Liver (tissue), 9 donors: Measurements from ENCODE around the gene ABHD13. TPM values are rescaled to one million over a fixed set of nuclear protein-coding genes. Genes with fewer than 3 reads are reported as not detected.
"Not testable (repeated sequence)": the region's sequence is repeated elsewhere in the genome, so short reads cannot be mapped to it uniquely, and the experiment has no call there.

Experiments used
- DNase-seq: peaks from one replicate; pipeline ENCODE4 v3.0.0-alpha.2; 2017; ENCODE audit warnings: low spot score
- H3K27ac ChIP-seq, 2 donors: one replicate each; pipeline ENCODE4 v1.7.0; 2013; ENCODE audit warnings: inconsistent platforms in 2 of 2, low read length in 2 of 2, control low read depth in 1 of 2, low read depth in 1 of 2, mild to moderate bottlenecking in 1 of 2
- H3K27me3 ChIP-seq, 4 donors: one replicate each; pipeline versions ENCODE4 v1.6.1 to v1.7.0; 2013; ENCODE audit warnings: low read length in 3 of 4, inconsistent platforms in 1 of 4, mild to moderate bottlenecking in 1 of 4, moderate library complexity in 1 of 4; ENCODE audit not compliant: control insufficient read depth in 4 of 4, insufficient read depth in 4 of 4
- H3K36me3 ChIP-seq, 4 donors: one replicate each; pipeline versions ENCODE4 v1.6.1 to v1.7.0; 2013; ENCODE audit warnings: low read length in 3 of 4, mild to moderate bottlenecking in 3 of 4, low read depth in 1 of 4, moderate library complexity in 1 of 4; ENCODE audit not compliant: control insufficient read depth in 4 of 4, insufficient read depth in 3 of 4
- H3K4me1 ChIP-seq, 4 donors: one replicate each; pipeline versions ENCODE4 v1.6.1 to v1.7.0; 2013; ENCODE audit warnings: low read length in 3 of 4, mild to moderate bottlenecking in 3 of 4, moderate library complexity in 1 of 4; ENCODE audit not compliant: control insufficient read depth in 4 of 4, insufficient read depth in 4 of 4
- H3K4me3 ChIP-seq, 3 donors: one replicate each; pipeline versions ENCODE4 v1.6.1 to v1.7.0; 2013; ENCODE audit warnings: low read length in 3 of 3, control low read depth in 1 of 3, low read depth in 1 of 3, mild to moderate bottlenecking in 1 of 3
- H3K9ac ChIP-seq, 2 donors: one replicate each; pipeline ENCODE4 v1.7.0; 2013; ENCODE audit warnings: low read length in 2 of 2, mild to moderate bottlenecking in 2 of 2, moderate library complexity in 2 of 2, control low read depth in 1 of 2, low read depth in 1 of 2
- H3K9me3 ChIP-seq, 4 donors: one replicate each; pipeline versions ENCODE4 v1.6.1 to v1.7.0; 2013; ENCODE audit warnings: low read length in 3 of 4; ENCODE audit not compliant: control insufficient read depth in 4 of 4
- ATF3 ChIP-seq: IDR thresholded peaks from 2 replicates; pipeline ENCODE4 v1.6.1; 2016; ENCODE audit warnings: antibody characterized with exemption
- CTCF ChIP-seq: fragments of 150-350 bp; IDR thresholded peaks from 2 replicates; pipeline ENCODE4 v1.5.1; 2017; ENCODE audit warnings: improper control_type of control experiment, low read depth, low read length; ENCODE audit not compliant: missing input control
- EGR1 ChIP-seq, 2 donors: IDR thresholded peaks; 2 replicates each; pipeline ENCODE4 v1.6.1; 2016 to 2018; ENCODE audit warnings: antibody characterized with exemption in 2 of 2, low read depth in 2 of 2
- FOXA1 ChIP-seq: IDR thresholded peaks from 2 replicates; pipeline ENCODE4 v1.6.1; 2016; ENCODE audit warnings: antibody characterized with exemption
- FOXA2 ChIP-seq: IDR thresholded peaks from 2 replicates; pipeline ENCODE4 v1.6.1; 2016; ENCODE audit warnings: antibody characterized with exemption
- JUND ChIP-seq, 2 donors: IDR thresholded peaks; 2 replicates each; pipeline ENCODE4 v1.6.1; 2016; ENCODE audit warnings: antibody characterized with exemption in 2 of 2
- RXRA ChIP-seq, 2 donors: IDR thresholded peaks; 2 replicates each; pipeline ENCODE4 v1.6.1; 2017 to 2018; ENCODE audit warnings: antibody characterized with exemption in 2 of 2, mild to moderate bottlenecking in 1 of 2
- SP1 ChIP-seq: IDR thresholded peaks from 2 replicates; pipeline ENCODE4 v1.6.1; 2018; ENCODE audit warnings: antibody characterized with exemption, mild to moderate bottlenecking
- YY1 ChIP-seq: IDR thresholded peaks from 2 replicates; pipeline ENCODE4 v1.6.1; 2016; ENCODE audit warnings: antibody characterized with exemption, mild to moderate bottlenecking
- WGBS: extraction: QIAGEN DNeasy Blood & Tissue Kit; methylation state at CpG from one replicate; pipeline ENCODE4 v1.1.7; 2013; 5-methylcytosine and 5-hydroxymethylcytosine counted together
- polyA plus RNA-seq, 2 donors: library from polyadenylated mRNA; stranded (reverse) in 1 of 2; unstranded in 1 of 2; fragments of 200-250 nt in 1 of 2; fragments of >200 nt in 1 of 2; fragmentation: Nextera tagmentation in 1 of 2; extraction: Ambion mirVana in 1 of 2; gene quantifications; one replicate each; pipeline versions ENCODE4 v1.2.1 to v1.2.3, GENCODE V29; 2013 to 2015
- total RNA-seq, 2 donors: library from RNA; depleted of rRNA; stranded (reverse); fragments of >200 nt; gene quantifications; one replicate each; pipeline ENCODE4 v1.2.3, GENCODE V29; 2014
- TF ChIP-seq, protein P1 (sequence below): IDR thresholded peaks from 2 replicates; pipeline ENCODE4 v1.6.1; 2016; ENCODE audit warnings: antibody characterized with exemption
- donor health status: healthy.
- donor health status: healthy.
- donor health status: healthy.
- donor health status: healthy.
- donor health status: healthy.

Gene ABHD13
- total and polyA plus RNA-seq, 4 donors, result 3.6 to 10.3 (median 6.8) TPM

DNA sequence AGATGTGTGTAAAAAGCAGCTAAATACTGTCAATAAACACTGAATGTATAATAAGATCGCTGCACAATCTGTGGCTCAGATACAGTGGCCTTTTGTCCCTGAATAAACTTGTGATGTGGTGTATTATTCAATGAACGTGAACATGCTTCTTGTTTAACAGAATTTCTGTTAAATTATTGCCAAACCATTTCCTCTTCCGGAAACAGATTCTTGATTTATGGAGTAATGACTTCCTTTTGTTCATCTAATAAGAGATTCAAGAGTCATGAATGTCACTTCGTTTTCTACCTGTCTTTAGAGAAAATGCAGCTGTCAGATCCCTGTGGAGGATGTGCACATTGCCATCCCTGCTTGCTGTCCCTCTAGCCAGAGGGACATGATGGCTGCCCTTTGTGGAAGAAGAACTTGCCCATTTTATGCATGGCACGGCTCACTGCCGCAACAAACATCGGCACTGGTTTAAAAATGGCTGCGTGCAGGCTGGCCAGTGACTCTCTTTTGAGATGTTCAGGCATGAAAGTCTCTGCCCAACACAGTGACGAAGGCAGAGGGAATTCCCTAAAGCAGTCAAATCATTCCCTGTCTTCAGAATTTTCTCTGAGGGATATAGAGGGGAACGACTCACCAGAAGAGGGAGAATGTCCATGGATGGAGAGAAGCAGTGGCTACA, 48.3 kb downstream of the ABHD13 start:
- peaks cover 1 to 20% (median 15%) of the 10 kb centered on the region in 4 donors for H3K4me1 ChIP-seq
- H3K9ac ChIP-seq, result no peak overlapping the region
- H3K27ac ChIP-seq, result peak overlapping the region; percentile 3 to 6
- no peak for DNase-seq
- H3K36me3 ChIP-seq, result no peaks in the 10 kb centered on the region
- no peaks in the 10 kb centered on the region for H3K9me3 ChIP-seq
- H3K4me3 ChIP-seq, result no peak overlapping the region
- H3K27me3 ChIP-seq, result no peaks in the 10 kb centered on the region
- WGBS, result 78% methylated on average over 10 of the region's 10 CpGs
- no peak for TF ChIP-seq ATF3
- TF ChIP-seq YY1, result peak; percentile 22
- TF ChIP-seq, protein P1, sequence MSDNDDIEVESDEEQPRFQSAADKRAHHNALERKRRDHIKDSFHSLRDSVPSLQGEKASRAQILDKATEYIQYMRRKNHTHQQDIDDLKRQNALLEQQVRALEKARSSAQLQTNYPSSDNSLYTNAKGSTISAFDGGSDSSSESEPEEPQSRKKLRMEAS, result no peak

GRCh38 chr13:108267347-108267746, 49.2 kb downstream of the ABHD13 start:
- H3K36me3 ChIP-seq, result no peaks in the 10 kb centered on the region
- H3K27ac ChIP-seq, result no peak overlapping the region
- no peaks in the 10 kb centered on the region for H3K27me3 ChIP-seq
- no peaks in the 10 kb centered on the region for H3K9me3 ChIP-seq
- no peak overlapping the region for H3K9ac ChIP-seq
- TF ChIP-seq YY1, result no peak
- no peak for TF ChIP-seq FOXA2
- no peak for TF ChIP-seq SP1
- no peak for TF ChIP-seq FOXA1
- no peak for TF ChIP-seq CTCF
- DNase-seq, result no peak
- 87% methylated on average over 4 of the region's 4 CpGs for WGBS
- peaks cover 1 to 20% (median 15%) of the 10 kb centered on the region in 4 donors for H3K4me1 ChIP-seq
- no peak overlapping the region for H3K4me3 ChIP-seq

DNA sequence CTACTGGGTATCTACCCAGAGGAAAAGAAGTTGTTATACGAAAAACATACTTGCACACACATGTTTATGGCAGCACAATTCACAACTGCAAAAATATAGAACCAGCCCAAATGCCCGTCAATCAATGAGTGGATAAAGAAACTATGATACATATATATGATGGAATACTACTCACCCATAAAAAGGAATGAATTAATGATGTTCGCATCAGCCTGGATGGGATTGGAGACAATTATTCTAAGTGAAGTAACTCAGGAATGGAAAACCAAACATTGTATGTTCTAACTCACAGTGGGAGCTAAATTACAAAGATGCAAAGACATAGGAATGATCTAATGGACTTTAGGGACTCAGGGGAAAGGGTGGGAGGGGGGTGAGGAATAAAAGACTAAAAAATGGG, 49.7 kb downstream of the ABHD13 start:
- not testable (repeated sequence) for H3K27ac ChIP-seq, H3K9ac ChIP-seq
- 96% methylated on average over 3 of the region's 3 CpGs for WGBS

DNA sequence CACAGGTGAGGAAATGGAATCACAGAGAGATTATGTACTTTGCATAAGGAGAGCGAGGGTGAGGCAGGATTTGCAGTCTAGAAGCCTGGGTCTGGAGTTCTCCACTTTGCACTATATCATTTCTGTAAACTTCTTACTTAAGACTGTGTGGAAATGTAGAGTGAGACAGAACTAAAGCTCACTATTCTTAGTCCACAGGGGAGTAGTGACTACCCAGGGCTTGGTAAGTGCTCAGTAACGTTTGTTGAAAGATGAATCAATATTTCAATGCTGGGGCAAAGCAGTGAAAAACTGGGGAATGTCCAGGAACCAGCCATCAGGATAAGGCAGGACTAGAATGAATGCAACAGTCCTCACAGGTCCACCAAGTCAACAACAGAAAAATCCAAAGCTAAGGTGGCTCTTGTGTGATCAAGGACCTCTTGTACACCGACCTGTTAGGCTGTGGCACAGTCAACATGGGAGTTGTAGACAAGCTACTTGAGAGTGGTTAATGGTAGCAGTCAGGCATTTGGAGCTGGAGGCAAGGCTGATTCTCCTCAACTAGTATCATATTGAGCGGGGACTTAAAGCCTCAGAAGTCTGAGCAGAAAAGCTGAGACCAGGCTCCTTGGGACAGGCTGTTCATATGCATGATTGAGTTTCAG, 50.4 kb downstream of the ABHD13 start:
- TF ChIP-seq ATF3, result no peak
- no peak for TF ChIP-seq RXRA (IDR thresholded peaks at IDR 0.05)
- no peak for TF ChIP-seq JUND (IDR thresholded peaks at IDR 0.05)
- no peak for TF ChIP-seq EGR1 (IDR thresholded peaks at IDR 0.05; ENCODE audit: low read depth in 2 of 2)
- no peak for TF ChIP-seq YY1
- TF ChIP-seq, protein P1, result no peak
- no peak for TF ChIP-seq FOXA1
- H3K36me3 ChIP-seq, result no peaks in the 10 kb centered on the region
- H3K9ac ChIP-seq, result no peak overlapping the region
- H3K4me1 ChIP-seq, result peaks cover 1 to 20% (median 15%) of the 10 kb centered on the region in 4 donors
- H3K27me3 ChIP-seq, result no peaks in the 10 kb centered on the region
- DNase-seq, result no peak
- no peak overlapping the region for H3K4me3 ChIP-seq
- no peaks in the 10 kb centered on the region for H3K9me3 ChIP-seq
- 66% methylated on average over 4 of the region's 4 CpGs for WGBS
- no peak overlapping the region for H3K27ac ChIP-seq

More for the DNA sequence above, 49.7 kb downstream of the ABHD13 start:
- not testable (repeated sequence) for H3K27me3 ChIP-seq, DNase-seq, H3K4me3 ChIP-seq, H3K36me3 ChIP-seq, H3K9me3 ChIP-seq
- H3K4me1 ChIP-seq, result peaks cover 1 to 20% (median 15%) of the 10 kb centered on the region in 4 donors
